Panc1 (cell line): ENCODE data around the gene NUP188.

ENCODE experiments used
- CTCF ChIP-seq: fragments of 450-650 bp; IDR thresholded peaks from 2 replicates; pipeline ENCODE4 v1.5.1; 2017; ENCODE audit warnings: mild to moderate bottlenecking
- POLR2AphosphoS5 ChIP-seq: IDR thresholded peaks from 2 replicates; pipeline ENCODE4 v1.6.1; 2012; ENCODE audit warnings: mild to moderate bottlenecking, low read depth, low read length, moderate library complexity
- REST ChIP-seq, 2 experiments: IDR thresholded peaks; 2 replicates each; pipeline ENCODE4 v1.6.1; 2011 to 2012; ENCODE audit warnings: low read depth in 2 of 2, control low read depth in 1 of 2, low read length in 1 of 2, mild to moderate bottlenecking in 1 of 2, moderate library complexity in 1 of 2; ENCODE audit not compliant: insufficient read depth in 1 of 2
- SIN3A ChIP-seq: IDR thresholded peaks from 2 replicates; pipeline ENCODE4 v1.6.1; 2012; ENCODE audit warnings: low read depth, mild to moderate bottlenecking, low read length, moderate library complexity, borderline replicate concordance; ENCODE audit not compliant: insufficient read depth
- TCF7L2 ChIP-seq: IDR thresholded peaks from 2 replicates; pipeline ENCODE4 v1.6.1; 2011; ENCODE audit warnings: mild to moderate bottlenecking, low read depth, low read length, inconsistent platforms

- no peak for TF ChIP-seq CTCF
- TF ChIP-seq REST (IDR thresholded peaks at IDR 0.05; ENCODE audit: insufficient read depth in 1 of 2, low read depth in 2 of 2, low read length in 1 of 2), result no peak
- TF ChIP-seq TCF7L2, result no peak
- TF ChIP-seq SIN3A, result no peak
- TF ChIP-seq POLR2AphosphoS5, result no peak
These were observed 297 bp upstream of the NUP188 start for GRCh38 chr9:128947277-128947526.
